Coronary artery (tissue), 2 donors: ENCODE measurements around the gene CDH4.

ENCODE experiments used
- DNase-seq: peaks from one replicate; pipeline ENCODE4 v3.0.0-alpha.2; 2017; ENCODE audit warnings: low spot score
- H3K27ac ChIP-seq, 2 donors: fragments of 200-600 bp; sonication (generic); one replicate each; pipeline ENCODE4 v1.5.1; 2016 to 2019
- H3K4me3 ChIP-seq: fragments of 200-600 bp; sonication (generic); 2 replicates; pipeline ENCODE4 v1.5.1; 2016; ENCODE audit warnings: mild to moderate bottlenecking, moderate library complexity
- CTCF ChIP-seq: fragments of 200-600 bp; sonication (generic); IDR thresholded peaks from one replicate; pipeline ENCODE4 v1.5.1; 2019; ENCODE audit warnings: antibody characterized with exemption

The CDH4 gene

GRCh38 chr20:61455508-61456215 lies 203.6 kb downstream of the CDH4 start:
- no peak for DNase-seq
- H3K4me3 ChIP-seq: no peak overlapping the region
- no peak for TF ChIP-seq CTCF
- H3K27ac ChIP-seq: no peak overlapping the region

- DNase-seq: no peak
- no peak for TF ChIP-seq CTCF
Measured at GRCh38 chr20:61457725-61458124, 205.7 kb downstream of the CDH4 start.

DNA sequence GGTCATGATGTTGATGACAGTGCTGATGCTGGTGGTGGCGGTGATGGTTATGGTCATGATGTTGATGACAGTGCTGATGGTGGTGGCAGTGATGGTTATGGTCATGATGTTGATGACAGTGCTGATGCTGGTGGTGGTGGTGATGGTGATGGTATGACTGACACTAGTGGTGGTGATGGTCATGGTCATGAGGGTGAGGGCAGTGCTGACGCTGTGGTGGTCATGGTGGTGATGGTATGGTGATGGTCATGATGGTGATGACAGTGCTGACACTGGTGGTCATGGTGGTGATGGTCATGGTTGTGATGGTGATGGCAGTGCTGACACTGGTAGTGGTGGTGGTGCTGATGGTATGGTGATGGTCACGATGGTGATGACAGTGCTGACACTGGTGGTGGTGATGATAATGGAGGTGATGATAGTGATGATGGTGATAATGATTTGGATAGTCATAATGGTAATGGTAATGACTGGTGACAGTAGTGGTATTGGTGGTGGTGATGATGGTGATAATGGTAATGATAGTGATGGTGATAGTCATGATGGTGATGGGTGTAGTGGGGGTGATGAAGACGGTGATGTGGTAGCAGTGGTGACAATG lies 206.2 kb downstream of the CDH4 start:
- H3K4me3 ChIP-seq: no peak overlapping the region
- DNase-seq: no peak
- no peak overlapping the region for H3K27ac ChIP-seq
- TF ChIP-seq CTCF: no peak

More at GRCh38 chr20:61457725-61458124, 205.7 kb downstream of the CDH4 start:
- no peak overlapping the region for H3K4me3 ChIP-seq
- no peak overlapping the region for H3K27ac ChIP-seq

GRCh38 chr20:61459266-61459665 lies 207.2 kb downstream of the CDH4 start:
- H3K27ac ChIP-seq: no peak overlapping the region
- no peak for TF ChIP-seq CTCF
- DNase-seq: no peak
- no peak overlapping the region for H3K4me3 ChIP-seq

DNA sequence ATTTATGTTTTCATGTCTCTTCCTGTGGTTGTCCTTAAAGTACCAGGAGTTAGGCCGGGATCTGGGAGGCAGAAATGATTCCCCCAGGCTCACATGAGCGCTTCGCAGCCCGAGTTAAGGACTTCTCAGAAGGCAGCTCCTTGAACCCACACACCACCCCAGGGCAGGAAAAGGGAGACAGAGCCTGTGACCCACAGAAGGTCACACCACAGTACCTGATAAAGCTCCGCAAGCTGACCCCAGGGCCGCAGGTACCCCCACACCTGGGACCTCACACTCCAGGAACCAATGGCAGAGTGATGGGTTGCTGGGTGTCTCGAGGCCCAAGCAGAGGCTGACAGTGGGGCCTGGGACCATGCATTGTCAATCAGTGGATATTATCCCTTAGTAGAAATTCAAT lies 207.6 kb downstream of the CDH4 start:
- Histone ChIP-seq H3K4me3 (no peak overlapping the region), H3K27ac (no peak overlapping the region)
- no peak for DNase-seq
- TF ChIP-seq CTCF: no peak

GRCh38 chr20:61460261-61461052 lies 208.4 kb downstream of the CDH4 start:
- no peak for TF ChIP-seq CTCF
- Histone ChIP-seq H3K4me3 (no peak overlapping the region), H3K27ac (no peak overlapping the region)
- no peak for DNase-seq
